ENCODE results near the gene PSMB8. TPM values are rescaled to one million over a fixed set of nuclear protein-coding genes. Genes with fewer than 3 reads are reported as not detected.

The PSMB8 gene
- total RNA-seq, 1 experiment from 2014 or later, result 70.8 TPM

GRCh38 chr6:32867554-32868256 lies 23.9 kb upstream of the PSMB8 start:
- no peaks in the 10 kb centered on the region for H3K79me2 ChIP-seq (ENCODE audit: low read depth)
- H3K4me1 ChIP-seq (replicated peaks; ENCODE audit: insufficient read depth), result no peaks in the 10 kb centered on the region
- H3K27ac ChIP-seq, result no peak overlapping the region
- ChIA-PET CTCF (interaction anchor here (0.6 to 2.2 kb wide), 15 partner anchors 13 to 1010 kb away, joined by 3 to 49 read pairs (median 4); partner anchors contain the start of genes PSMB9, TAP1 and TAP2), POLR2A (ENCODE audit: unreplicated experiment) (interaction anchor here (0.6 kb wide), 1 partner anchor 82 kb away, joined by 4 read pairs; no protein-coding TSS in a partner anchor)
- H3K27me3 ChIP-seq (ENCODE audit: insufficient read depth, low read depth), result no peaks in the 10 kb centered on the region
- no peaks in the 10 kb centered on the region for H3F3A ChIP-seq (ENCODE audit: insufficient read depth, low read depth)
- no peak overlapping the region for H2AFZ ChIP-seq
- no peaks in the 10 kb centered on the region for H3K9me3 ChIP-seq (ENCODE audit: insufficient read depth, low read depth)
- no peak overlapping the region for H3K4me2 ChIP-seq
- no peaks in the 10 kb centered on the region for H3K9me2 ChIP-seq (ENCODE audit: insufficient read depth)
- TF ChIP-seq EZH2 (IDR thresholded peaks at IDR 0.05; ENCODE audit: low read depth) (no peak), CTCF (conservative IDR thresholded peaks at IDR 0.05) (no peak)
- no peak overlapping the region for H3K4me3 ChIP-seq
- no TSS peak for BruUV-seq (replicated peaks)
- no peak for DNase-seq
- intact Hi-C loops (cut with micrococcal nuclease; ENCODE audit: unreplicated experiment), result loop anchor here (1.0 to 10.0 kb wide), 6 partner anchors 29 to 1321 kb away; partner anchors contain the start of genes ATP6V1G2 and TAP2
- no peaks in the 10 kb centered on the region for H3K36me3 ChIP-seq (ENCODE audit: low read depth)
- H4K20me1 ChIP-seq (ENCODE audit: insufficient read depth), result no peaks in the 10 kb centered on the region

- POLR2A ChIA-PET (ENCODE audit: unreplicated experiment), result interaction anchor here (0.6 kb wide), 1 partner anchor 117 kb away, joined by 6 read pairs; no protein-coding TSS in a partner anchor
- H3K27me3 ChIP-seq (ENCODE audit: insufficient read depth, low read depth), result no peaks in the 10 kb centered on the region
- H3K4me1 ChIP-seq (replicated peaks; ENCODE audit: insufficient read depth), result 0 out of 2 replicates have a peak, but pooled peaks cover 3% of the 10 kb centered on the region
- TF ChIP-seq CTCF (conservative IDR thresholded peaks at IDR 0.05) (no peak), EZH2 (IDR thresholded peaks at IDR 0.05; ENCODE audit: low read depth) (no peak)
- H3K79me2 ChIP-seq (ENCODE audit: low read depth), result no peaks in the 10 kb centered on the region
- intact Hi-C loops (cut with micrococcal nuclease; ENCODE audit: unreplicated experiment), result loop anchor here (5.0 to 10.0 kb wide), 3 partner anchors 72 to 435 kb away; no protein-coding TSS in a partner anchor
- peaks cover 3% of the 10 kb centered on the region; the same call in 1 of the 2 replicates for H3F3A ChIP-seq (ENCODE audit: insufficient read depth, low read depth)
- no peaks in the 10 kb centered on the region for H4K20me1 ChIP-seq (ENCODE audit: insufficient read depth)
- H3K27ac ChIP-seq, result no peak overlapping the region
- CTCF ChIA-PET, result interaction anchor here (0.6 to 1.3 kb wide), 4 partner anchors 14 to 125 kb away, joined by 3 to 9 read pairs (median 6); partner anchors contain the start of genes TAP1 and TAP2
- no peak overlapping the region for H3K4me2 ChIP-seq
- BruUV-seq (replicated peaks), result no TSS peak
- DNase-seq, result no peak
- no peak overlapping the region for H2AFZ ChIP-seq
- no peaks in the 10 kb centered on the region for H3K9me3 ChIP-seq (ENCODE audit: insufficient read depth, low read depth)
- H3K36me3 ChIP-seq (ENCODE audit: low read depth), result no peaks in the 10 kb centered on the region
- no peak overlapping the region for H3K4me3 ChIP-seq
- H3K9me2 ChIP-seq (ENCODE audit: insufficient read depth), result no peaks in the 10 kb centered on the region
Measured at GRCh38 chr6:32867022-32867477, 23.2 kb upstream of the PSMB8 start.

GRCh38 chr6:32865724-32866443 lies 22.0 kb upstream of the PSMB8 start:
- BruUV-seq (replicated peaks), result no TSS peak
- CTCF ChIA-PET, result interaction anchor here (0.6 kb wide), 1 partner anchor 295 kb away, joined by 3 read pairs; no protein-coding TSS in a partner anchor
- TF ChIP-seq EZH2 (IDR thresholded peaks at IDR 0.05; ENCODE audit: low read depth), result no peak
- no peak for TF ChIP-seq CTCF (conservative IDR thresholded peaks at IDR 0.05)

More at GRCh38 chr6:32865724-32866443, 22.0 kb upstream of the PSMB8 start:
- intact Hi-C loops (cut with micrococcal nuclease; ENCODE audit: unreplicated experiment), result loop anchor here (5.0 to 10.0 kb wide), 3 partner anchors 71 to 434 kb away; no protein-coding TSS in a partner anchor
- H3K4me2 ChIP-seq, result no peak overlapping the region
- H3K27ac ChIP-seq, result no peak overlapping the region
- no peaks in the 10 kb centered on the region for H4K20me1 ChIP-seq (ENCODE audit: insufficient read depth)
- no peak for DNase-seq
- POLR2A ChIA-PET (ENCODE audit: unreplicated experiment), result no interaction called here
- H3K9me2 ChIP-seq (ENCODE audit: insufficient read depth), result no peaks in the 10 kb centered on the region
- no peaks in the 10 kb centered on the region for H3K36me3 ChIP-seq (ENCODE audit: low read depth)
- peaks cover 12% of the 10 kb centered on the region; the same call in 1 of the 2 replicates for H3F3A ChIP-seq (ENCODE audit: insufficient read depth, low read depth)
- H2AFZ ChIP-seq, result no peak overlapping the region
- no peaks in the 10 kb centered on the region for H3K79me2 ChIP-seq (ENCODE audit: low read depth)
- H3K4me3 ChIP-seq, result no peak overlapping the region
- no peaks in the 10 kb centered on the region for H3K9me3 ChIP-seq (ENCODE audit: insufficient read depth, low read depth)
- H3K4me1 ChIP-seq (replicated peaks; ENCODE audit: insufficient read depth), result peaks cover 15% of the 10 kb centered on the region
- no peaks in the 10 kb centered on the region for H3K27me3 ChIP-seq (ENCODE audit: insufficient read depth, low read depth)
